Astrocyte (in vitro differentiated cells and primary cell): ENCODE data around the gene EGLN1.

Experiments used
- CTCF ChIP-seq: IDR thresholded peaks from 2 replicates; pipeline ENCODE4 v1.5.1; 2011; ENCODE audit warnings: low read depth, mild to moderate bottlenecking, inconsistent platforms, low read length, moderate library complexity; ENCODE audit not compliant: insufficient read depth
- EZH2 ChIP-seq: IDR thresholded peaks from 2 replicates; pipeline ENCODE4 v1.6.1; 2012; ENCODE audit warnings: mild to moderate bottlenecking, low read length, inconsistent platforms; ENCODE audit not compliant: insufficient read depth

GRCh38 chr1:231421546-231421970 is 529 bp downstream of the EGLN1 start:
- TF ChIP-seq CTCF (no peak), EZH2 (no peak)
